ENCODE results near the gene TRHDE. TPM values are rescaled to one million over a fixed set of nuclear protein-coding genes. Genes with fewer than 3 reads are reported as not detected.

TRHDE gene
- total RNA-seq, 1 donor from 2014 or later: 26.9 TPM

DNA sequence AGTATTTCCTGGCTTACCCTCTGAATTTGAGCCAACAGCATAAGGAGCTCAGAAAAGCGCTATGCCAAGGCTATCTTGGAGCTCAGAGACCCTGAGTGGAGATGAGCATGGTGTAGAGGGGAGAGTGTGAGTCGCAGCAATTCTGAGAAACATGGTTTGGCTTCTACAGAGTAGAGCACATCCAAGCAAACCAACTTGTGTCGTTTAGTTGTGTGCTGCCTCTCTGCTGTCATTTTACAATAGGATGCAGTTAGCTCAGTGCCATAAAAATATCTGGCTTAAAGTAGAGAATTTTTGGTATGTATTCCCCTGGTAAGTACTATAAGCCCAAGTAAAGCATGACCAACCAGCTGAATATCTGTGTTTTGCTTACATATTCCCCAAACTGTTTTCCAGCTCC lies 249.2 kb downstream of the TRHDE start:
- no peak for DNase-seq (ENCODE audit: low read depth)
- TF ChIP-seq, protein P1, sequence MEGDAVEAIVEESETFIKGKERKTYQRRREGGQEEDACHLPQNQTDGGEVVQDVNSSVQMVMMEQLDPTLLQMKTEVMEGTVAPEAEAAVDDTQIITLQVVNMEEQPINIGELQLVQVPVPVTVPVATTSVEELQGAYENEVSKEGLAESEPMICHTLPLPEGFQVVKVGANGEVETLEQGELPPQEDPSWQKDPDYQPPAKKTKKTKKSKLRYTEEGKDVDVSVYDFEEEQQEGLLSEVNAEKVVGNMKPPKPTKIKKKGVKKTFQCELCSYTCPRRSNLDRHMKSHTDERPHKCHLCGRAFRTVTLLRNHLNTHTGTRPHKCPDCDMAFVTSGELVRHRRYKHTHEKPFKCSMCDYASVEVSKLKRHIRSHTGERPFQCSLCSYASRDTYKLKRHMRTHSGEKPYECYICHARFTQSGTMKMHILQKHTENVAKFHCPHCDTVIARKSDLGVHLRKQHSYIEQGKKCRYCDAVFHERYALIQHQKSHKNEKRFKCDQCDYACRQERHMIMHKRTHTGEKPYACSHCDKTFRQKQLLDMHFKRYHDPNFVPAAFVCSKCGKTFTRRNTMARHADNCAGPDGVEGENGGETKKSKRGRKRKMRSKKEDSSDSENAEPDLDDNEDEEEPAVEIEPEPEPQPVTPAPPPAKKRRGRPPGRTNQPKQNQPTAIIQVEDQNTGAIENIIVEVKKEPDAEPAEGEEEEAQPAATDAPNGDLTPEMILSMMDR (conservative IDR thresholded peaks at IDR 0.05; ENCODE audit: low read depth, low read length): no peak
- no peak overlapping the region for H3K4me3 ChIP-seq (ENCODE audit: low read depth, low read length)

DNA sequence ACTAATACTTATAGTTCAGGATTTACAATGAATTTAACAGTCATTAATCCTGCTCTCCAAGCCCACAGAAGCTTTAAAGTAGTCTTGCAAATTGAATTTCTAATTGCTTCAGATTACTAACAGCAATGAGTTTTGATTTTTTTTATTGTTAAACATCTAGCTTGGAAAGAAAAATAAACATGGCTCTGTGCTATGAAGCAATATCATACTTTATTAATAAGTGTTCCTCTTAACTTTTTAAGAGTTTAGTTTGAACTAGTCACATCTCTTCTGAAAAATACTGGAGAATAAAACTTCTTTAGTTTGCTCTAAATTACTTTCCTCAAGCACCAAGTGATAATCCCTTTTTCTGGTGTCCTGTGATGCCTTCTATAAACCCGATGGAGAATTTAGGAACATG lies 250.2 kb downstream of the TRHDE start:
- DNase-seq (ENCODE audit: low read depth): no peak
- TF ChIP-seq, protein P1 (conservative IDR thresholded peaks at IDR 0.05; ENCODE audit: low read depth, low read length): no peak
- H3K4me3 ChIP-seq (ENCODE audit: low read depth, low read length): no peak overlapping the region

DNA sequence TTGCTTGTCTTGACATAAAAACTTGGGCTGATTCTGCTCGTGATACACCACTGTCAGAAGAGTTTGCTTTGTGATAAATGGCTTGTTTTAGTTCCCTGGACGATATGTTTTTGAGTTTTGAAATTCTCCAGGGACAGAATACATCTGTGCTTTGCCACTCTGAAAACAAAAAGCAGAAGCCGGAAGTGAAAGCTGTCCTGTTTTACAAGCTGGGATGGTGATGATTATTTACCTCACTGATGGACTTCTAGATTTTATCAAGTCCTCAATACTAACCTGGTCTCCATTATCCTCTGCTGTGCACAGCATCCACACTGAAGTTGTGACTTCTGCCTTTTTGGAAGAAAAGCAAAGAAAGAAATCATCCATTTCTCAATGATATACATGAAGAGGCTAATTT lies 251.6 kb downstream of the TRHDE start:
- H3K4me3 ChIP-seq (ENCODE audit: low read depth, low read length): no peak overlapping the region
- TF ChIP-seq, protein P1 (conservative IDR thresholded peaks at IDR 0.05; ENCODE audit: low read depth, low read length): no peak
- DNase-seq (ENCODE audit: low read depth): no peak

DNA sequence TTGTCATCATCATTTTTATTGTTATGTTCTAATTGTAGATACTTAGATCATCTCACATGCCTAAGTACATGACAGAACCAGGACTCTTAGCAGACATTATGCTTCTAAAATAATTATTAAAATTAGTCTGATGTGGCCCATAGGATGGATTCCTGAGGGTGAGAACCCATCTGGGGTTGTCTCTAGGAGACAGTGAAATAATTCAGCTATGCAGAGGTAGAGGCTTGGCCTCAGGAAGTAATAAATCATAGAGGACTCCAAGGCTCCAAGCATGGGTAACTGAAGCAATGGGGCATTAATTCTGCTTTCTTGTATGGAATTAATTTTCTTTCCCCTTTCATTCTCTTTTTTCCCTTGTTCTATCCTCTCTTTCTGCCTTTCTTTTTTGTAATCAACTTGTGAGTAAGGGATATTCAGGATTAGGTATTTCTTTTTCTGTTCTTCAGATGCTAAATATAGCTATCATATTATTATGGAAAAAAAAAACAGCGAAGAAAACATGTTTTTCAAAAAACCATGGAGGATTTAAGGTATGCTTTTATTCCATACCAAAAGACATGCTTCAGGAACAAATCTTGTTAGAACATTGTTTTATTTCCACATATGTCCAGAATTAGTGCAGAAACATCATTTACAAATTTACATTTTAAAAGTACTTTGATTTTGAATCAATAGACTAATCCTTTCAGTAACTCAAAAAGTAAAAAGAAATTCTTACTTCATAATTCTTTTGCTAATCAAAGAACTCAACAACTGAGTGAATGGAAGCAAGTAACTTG lies 263.2 kb downstream of the TRHDE start:
- no peak overlapping the region for H3K4me3 ChIP-seq (ENCODE audit: low read depth, low read length)
- DNase-seq (ENCODE audit: low read depth): no peak
- TF ChIP-seq, protein P1 (conservative IDR thresholded peaks at IDR 0.05; ENCODE audit: low read depth, low read length): no peak

DNA sequence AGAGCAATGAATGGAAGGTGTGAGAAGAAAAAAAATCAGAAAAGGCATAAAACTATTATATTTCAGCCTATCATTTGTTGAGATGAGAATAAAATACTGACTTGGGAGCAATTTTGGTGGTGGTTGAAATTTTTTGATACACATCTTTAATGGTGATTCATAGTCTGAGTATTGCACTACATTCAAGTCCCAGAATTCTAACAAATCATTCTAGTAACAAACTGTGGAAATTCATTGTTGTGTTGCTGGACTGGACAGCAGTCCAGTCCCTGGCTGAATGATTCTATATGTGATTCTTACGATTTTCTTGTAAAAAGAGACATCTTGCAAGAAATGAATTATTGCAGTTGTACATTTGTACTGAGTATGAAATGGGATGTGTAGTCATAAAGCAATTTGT lies 268.6 kb downstream of the TRHDE start:
- no peak overlapping the region for H3K4me3 ChIP-seq (ENCODE audit: low read depth, low read length)
- no peak for DNase-seq (ENCODE audit: low read depth)
- TF ChIP-seq, protein P1 (conservative IDR thresholded peaks at IDR 0.05; ENCODE audit: low read depth, low read length): no peak

DNA sequence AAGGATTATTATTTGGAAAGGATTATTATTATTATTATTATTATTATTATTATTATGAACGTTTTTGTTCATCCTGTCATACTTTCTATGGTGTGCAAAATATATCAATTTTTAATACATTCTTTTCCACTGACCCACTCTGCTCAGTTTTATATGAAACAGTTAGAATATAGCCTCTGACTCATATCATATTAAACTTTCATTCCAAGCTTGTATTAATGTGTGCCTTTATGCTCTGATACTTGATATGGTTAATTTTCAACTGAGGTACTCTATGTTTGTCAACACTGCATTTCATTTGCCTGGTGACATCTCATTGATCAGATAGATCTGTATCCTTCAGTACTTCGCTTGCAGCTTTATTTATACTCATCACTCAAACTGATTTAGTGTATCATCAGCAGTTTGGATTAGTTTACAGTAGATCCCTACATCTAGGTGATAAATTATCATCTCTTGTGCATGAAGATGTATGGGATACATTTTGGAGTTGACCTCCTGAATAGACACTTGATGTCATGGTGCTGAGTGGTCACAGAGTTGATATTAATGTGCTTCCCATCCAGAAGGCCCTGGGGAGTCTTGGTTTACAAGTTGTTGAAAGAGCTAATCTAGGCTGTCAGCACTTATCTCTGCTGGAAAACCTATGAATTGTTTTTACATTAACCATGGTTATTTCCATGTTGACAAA lies 271.8 kb downstream of the TRHDE start:
- no peak overlapping the region for H3K4me3 ChIP-seq (ENCODE audit: low read depth, low read length)
- TF ChIP-seq, protein P1 (conservative IDR thresholded peaks at IDR 0.05; ENCODE audit: low read depth, low read length): no peak
- DNase-seq (ENCODE audit: low read depth): no peak
